H1 (cell line): Measurements from ENCODE around the gene HTATIP2. TPM values are rescaled to one million over a fixed set of nuclear protein-coding genes. Genes with fewer than 3 reads are reported as not detected.

ENCODE experiments used
- CTCF ChIA-PET: fragments of 300-600 bp; sonication (Branson Sonifier 250); formaldehyde crosslinking; loops from one replicate; lab custom pipeline; 2021; ENCODE audit not compliant: partially characterized antibody; lab: Charles Lee
- POLR2A ChIA-PET: fragments of 300-600 bp; sonication (Branson Sonifier 250); formaldehyde crosslinking; loops from one replicate; lab custom pipeline; 2021; ENCODE audit warnings: inconsistent platforms; ENCODE audit not compliant: partially characterized antibody; lab: Charles Lee
- DNase-seq, 2 experiments: peaks; one replicate each; pipeline versions ENCODE4 v3.0.0 to v3.0.0-alpha.2; 2010 to 2022; ENCODE audit warnings: low spot score in 2 of 2, low read depth in 1 of 2, mixed read lengths in 1 of 2
- FAIRE-seq: peaks from 2 replicates; lab custom pipeline; 2011; peaks lifted over from hg19 to GRCh38; lab: Jason Lieb, UNC
- H2AFZ ChIP-seq: 2 replicates; pipeline ENCODE4 v1.8.1; 2012; ENCODE audit warnings: low read length, inconsistent platforms
- H2AK5ac ChIP-seq: 2 replicates; pipeline ENCODE4 v1.6.1; 2013; ENCODE audit warnings: low read depth, low read length
- H2BK120ac ChIP-seq: replicated peaks from 2 replicates; pipeline ENCODE3; 2013; ENCODE audit warnings: low read depth, low read length, inconsistent platforms
- H2BK12ac ChIP-seq: 2 replicates; pipeline ENCODE4 v1.6.1; 2013; ENCODE audit warnings: low read depth, low read length
- H2BK15ac ChIP-seq: 2 replicates; pipeline ENCODE4 v1.6.1; 2013; ENCODE audit warnings: low read length
- H2BK20ac ChIP-seq: 2 replicates; pipeline ENCODE4 v1.6.1; 2013; ENCODE audit warnings: low read length
- H2BK5ac ChIP-seq: 2 replicates; pipeline ENCODE4 v1.6.1; 2013; ENCODE audit warnings: low read depth, low read length
- H3K14ac ChIP-seq: 2 replicates; pipeline ENCODE4 v1.6.1; 2013; ENCODE audit warnings: inconsistent platforms; ENCODE audit not compliant: insufficient read length
- H3K18ac ChIP-seq: 2 replicates; pipeline ENCODE4 v1.6.1; 2013; ENCODE audit warnings: low read length; ENCODE audit errors: extremely low read depth
- H3K23ac ChIP-seq: 2 replicates; pipeline ENCODE4 v1.6.1; 2013; ENCODE audit warnings: inconsistent platforms; ENCODE audit not compliant: insufficient read length
- H3K23me2 ChIP-seq: 2 replicates; pipeline ENCODE4 v1.6.1; 2013; ENCODE audit warnings: low read depth, low read length
- H3K27ac ChIP-seq: 2 replicates; pipeline ENCODE4 v1.6.1; 2011; ENCODE audit warnings: low read depth, low read length, inconsistent platforms
- H3K27me3 ChIP-seq, 4 experiments: replicated peaks in 1 of 4; 1 replicate in 1 of 4; 2 replicates in 3 of 4; pipeline versions ENCODE4 v1.6.1 to v1.8.1; 2011 to 2013; ENCODE audit warnings: low read length in 3 of 4, mild to moderate bottlenecking in 3 of 4, inconsistent platforms in 2 of 4, mixed read lengths in 2 of 4, moderate library complexity in 1 of 4; ENCODE audit not compliant: control insufficient read depth in 3 of 4, insufficient read depth in 3 of 4; ENCODE audit errors: extremely low read depth in 1 of 4
- H3K36me3 ChIP-seq, 4 experiments: 2 replicates each; pipeline versions ENCODE4 v1.6.1 to v1.8.1; 2011 to 2013; ENCODE audit warnings: mild to moderate bottlenecking in 4 of 4, low read length in 3 of 4, moderate library complexity in 2 of 4, control low read depth in 1 of 4, inconsistent platforms in 1 of 4; ENCODE audit not compliant: insufficient read depth in 4 of 4, control insufficient read depth in 2 of 4
- H3K4ac ChIP-seq: replicated peaks from 2 replicates; pipeline ENCODE3; 2013; ENCODE audit warnings: low read length, low read depth, mixed read lengths, inconsistent platforms; ENCODE audit not compliant: insufficient read length
- H3K4me1 ChIP-seq, 4 experiments: replicated peaks in 1 of 4; 1 replicate in 1 of 4; 2 replicates in 3 of 4; pipeline versions ENCODE4 v1.6.1 to v1.8.1; 2011 to 2013; ENCODE audit warnings: low read length in 3 of 4, inconsistent platforms in 2 of 4, mixed read lengths in 1 of 4; ENCODE audit not compliant: insufficient read depth in 4 of 4, control insufficient read depth in 3 of 4
- H3K4me2 ChIP-seq, 2 experiments: 2 replicates each; pipeline versions ENCODE4 v1.6.1 to v1.8.1; 2011 to 2013; ENCODE audit warnings: low read depth in 2 of 2, low read length in 2 of 2, control low read depth in 1 of 2, inconsistent platforms in 1 of 2, mild to moderate bottlenecking in 1 of 2; ENCODE audit not compliant: insufficient read depth in 1 of 2
- H3K4me3 ChIP-seq, 4 experiments: fragments of 200-600, 300-600 bp in 1 of 4; sonication (generic), shearing (Covaris generic), sonication (Bioruptor Twin) in 1 of 4; 2 replicates each; pipeline versions ENCODE4 v1.5.1 to v1.8.1; 2011 to 2016; ENCODE audit warnings: low read length in 4 of 4, low read depth in 3 of 4, control low read depth in 2 of 4, inconsistent platforms in 2 of 4, mild to moderate bottlenecking in 2 of 4, mixed read lengths in 1 of 4, moderate library complexity in 1 of 4; ENCODE audit not compliant: insufficient read depth in 2 of 4; ENCODE audit errors: extremely low read depth in 1 of 4
- H3K56ac ChIP-seq: replicated peaks from 2 replicates; pipeline ENCODE3; 2013; ENCODE audit warnings: low read depth, mild to moderate bottlenecking, mixed read lengths, low read length, inconsistent platforms; ENCODE audit not compliant: insufficient read length
- H3K79me1 ChIP-seq: 2 replicates; pipeline ENCODE4 v1.6.1; 2013; ENCODE audit warnings: low read depth, low read length, control low read depth
- H3K79me2 ChIP-seq, 2 experiments: 2 replicates each; pipeline versions ENCODE4 v1.6.1 to v1.8.1; 2012 to 2013; ENCODE audit warnings: low read length in 2 of 2, mild to moderate bottlenecking in 2 of 2, inconsistent platforms in 1 of 2; ENCODE audit not compliant: insufficient read depth in 2 of 2, control insufficient read depth in 1 of 2
- H3K9ac ChIP-seq, 4 experiments: replicated peaks in 1 of 4; 1 replicate in 1 of 4; 2 replicates in 3 of 4; pipeline versions ENCODE4 v1.6.1 to v1.8.1; 2011 to 2013; ENCODE audit warnings: low read depth in 3 of 4, low read length in 3 of 4, control low read depth in 2 of 4, mild to moderate bottlenecking in 2 of 4, moderate library complexity in 2 of 4, inconsistent platforms in 1 of 4; ENCODE audit errors: extremely low read depth in 1 of 4
- H3K9me3 ChIP-seq, 2 experiments: 2 replicates each; pipeline versions ENCODE4 v1.6.1 to v1.8.1; 2012 to 2013; ENCODE audit warnings: mild to moderate bottlenecking in 2 of 2, moderate library complexity in 2 of 2, control low read depth in 1 of 2, inconsistent platforms in 1 of 2, low read depth in 1 of 2, low read length in 1 of 2, mixed read lengths in 1 of 2; ENCODE audit not compliant: insufficient read depth in 2 of 2
- H4K20me1 ChIP-seq, 2 experiments: replicated peaks in 1 of 2; 2 replicates each; pipeline versions ENCODE3 to v1.8.1; 2011 to 2013; ENCODE audit warnings: inconsistent platforms in 2 of 2, low read length in 2 of 2, mild to moderate bottlenecking in 1 of 2; ENCODE audit not compliant: insufficient read depth in 2 of 2, control insufficient read depth in 1 of 2
- H4K5ac ChIP-seq: 2 replicates; pipeline ENCODE4 v1.6.1; 2013; ENCODE audit warnings: low read length, low read depth, mixed read lengths, inconsistent platforms; ENCODE audit not compliant: insufficient read length
- H4K8ac ChIP-seq: 2 replicates; pipeline ENCODE4 v1.8.0; 2013; ENCODE audit warnings: mild to moderate bottlenecking, moderate library complexity, low read length, inconsistent platforms; ENCODE audit not compliant: insufficient read depth; ENCODE audit errors: extremely low read depth
- H4K91ac ChIP-seq: replicated peaks from 2 replicates; pipeline ENCODE3; 2013; ENCODE audit warnings: low read length, mixed read lengths, inconsistent platforms; ENCODE audit not compliant: insufficient read length
- CREB1 ChIP-seq: IDR thresholded peaks from 2 replicates; pipeline ENCODE4 v1.6.1; 2012; ENCODE audit warnings: inconsistent platforms
- NRF1 ChIP-seq: IDR thresholded peaks from 2 replicates; pipeline ENCODE4 v1.6.1; 2011; ENCODE audit warnings: mild to moderate bottlenecking, low read depth, low read length, improper control_type of control experiment
- TCF12 ChIP-seq: IDR thresholded peaks from 2 replicates; pipeline ENCODE4 v1.6.1; 2011; ENCODE audit warnings: low read depth, mild to moderate bottlenecking, low read length
- WGBS, 2 experiments: shearing (Covaris generic) in 1 of 2; methylation state at CpG; one replicate each; pipeline versions ENCODE4 v1.1.6 to v1.1.7; 2013 to 2015; ENCODE audit warnings: low lambda C conversion rate in 2 of 2, mixed read lengths in 2 of 2, inconsistent platforms in 1 of 2, low coverage in 1 of 2, missing lambda C conversion rate in 1 of 2; ENCODE audit not compliant: insufficient replicate concordance in 2 of 2, insufficient coverage in 1 of 2, insufficient read length in 1 of 2; ENCODE audit errors: extremely low coverage in 1 of 2, missing lambda C conversion rate in 1 of 2; 5-methylcytosine and 5-hydroxymethylcytosine counted together
- polyA plus RNA-seq, 7 experiments: library from polyadenylated mRNA; depleted of rRNA in 3 of 7; stranded (reverse) in 5 of 7; unstranded in 2 of 7; fragments of >200 nt in 5 of 7; fragments of 200-250 nt in 2 of 7; gene quantifications; 1 replicate in 5 of 7; 2 replicates in 1 of 7; 4 replicates in 1 of 7; pipeline versions ENCODE4 v1.2.1 to v1.2.3, GENCODE V29; 2011 to 2013; ENCODE audit warnings: missing spikeins in 2 of 7, mixed read lengths in 2 of 7
- total RNA-seq: library from RNA; stranded (reverse); fragmentation: NEBNext Ultra II Directional; extraction: Animal tissue kit (Norgen Biotek cat#: 25700); gene quantifications from 2 replicates; pipeline ENCODE4 v1.2.1, GENCODE V29; 2021

HTATIP2 gene
- total and polyA plus RNA-seq, 2 of the 8 experiments (the other 6 are each of a cell fraction or from before 2014, with no cell fraction given) = 22.6 to 33.1 TPM

GRCh38 chr11:20429216-20429615 lies 65.7 kb downstream of the HTATIP2 start:
- H3K56ac ChIP-seq = no peak overlapping the region
- H4K5ac ChIP-seq = no peak overlapping the region
- H2BK15ac ChIP-seq = no peak overlapping the region
- H3K23ac ChIP-seq = no peak overlapping the region
- no peak overlapping the region for H2BK5ac ChIP-seq
- H3K27me3 ChIP-seq = no peaks in the 10 kb centered on the region
- WGBS, 2 experiments = 98% methylated on average over 5 of the region's 5 CpGs; no CpG with 5 or more reads in 1 of the 2 experiments
- no peak overlapping the region for H3K18ac ChIP-seq
- H3K4me1 ChIP-seq = no peaks in the 10 kb centered on the region
- H3K4ac ChIP-seq = no peak overlapping the region
- no peak for FAIRE-seq
- no peak overlapping the region for H2BK20ac ChIP-seq
- H4K20me1 ChIP-seq = no peaks in the 10 kb centered on the region
- no peak overlapping the region for H2AFZ ChIP-seq
- no peak overlapping the region for H3K4me2 ChIP-seq
- no peaks in the 10 kb centered on the region for H3K23me2 ChIP-seq
- H3K9ac ChIP-seq = peak overlapping the region in 1 of 4 experiments; percentile 34; a peak in 1 of 7 replicates
- ChIA-PET CTCF (interaction anchor here (0.6 kb wide), 1 partner anchor 39 kb away, joined by 3 read pairs; no protein-coding TSS in a partner anchor), POLR2A (no interaction called here)
- no peaks in the 10 kb centered on the region; a peak in 1 of 4 replicates for H3K79me2 ChIP-seq
- no peak overlapping the region for H2BK12ac ChIP-seq
- H3K27ac ChIP-seq = no peak overlapping the region
- H3K9me3 ChIP-seq = no peaks in the 10 kb centered on the region
- H4K91ac ChIP-seq = no peak overlapping the region
- H2AK5ac ChIP-seq = no peak overlapping the region
- H3K14ac ChIP-seq = no peak overlapping the region
- no peak overlapping the region for H3K4me3 ChIP-seq
- no peaks in the 10 kb centered on the region for H3K79me1 ChIP-seq
- TF ChIP-seq TCF12 = no peak
- no peak for TF ChIP-seq NRF1
- no peak for TF ChIP-seq CREB1
- H2BK120ac ChIP-seq = no peak overlapping the region
- H4K8ac ChIP-seq = no peak overlapping the region
- H3K36me3 ChIP-seq = peaks cover 0 to 3% (median 0%) of the 10 kb centered on the region in 4 experiments; a peak in 2 of 8 replicates
- no peak for DNase-seq

Other genes starting within 250 kb of the HTATIP2 start
- gene DBX1, start 203.2 kb upstream of the HTATIP2 start, total RNA-seq = not detected in 2 replicates
- 0.05 TPM in 1 of 2 replicates, not detected in the other for gene DBX1, start 203.2 kb upstream of the HTATIP2 start, polyA plus RNA-seq (2011; rRNA removed)
- gene PRMT3, start 24.0 kb downstream of the HTATIP2 start, total RNA-seq = 25.0 and 26.5 TPM in 2 replicates
- 9.2 and 11.2 TPM in 2 replicates for gene PRMT3, start 24.0 kb downstream of the HTATIP2 start, polyA plus RNA-seq (2011; rRNA removed)
- gene SLC6A5, start 235.9 kb downstream of the HTATIP2 start, total RNA-seq = not detected in 2 replicates
- not detected in 2 replicates for gene SLC6A5, start 235.9 kb downstream of the HTATIP2 start, polyA plus RNA-seq (2011; rRNA removed)